Measurements from ENCODE around the gene EAPP. TPM values are rescaled to one million over a fixed set of nuclear protein-coding genes. Genes with fewer than 3 reads are reported as not detected.
A peak's percentile ranks its signal among the peaks of the same experiment; 100 is the strongest.
"Not testable (repeated sequence)": the region's sequence is repeated elsewhere in the genome, so short reads cannot be mapped to it uniquely, and the experiment has no call there.

Gene EAPP
- total RNA-seq, 1 donor from 2014 or later: 37.8 TPM

DNA sequence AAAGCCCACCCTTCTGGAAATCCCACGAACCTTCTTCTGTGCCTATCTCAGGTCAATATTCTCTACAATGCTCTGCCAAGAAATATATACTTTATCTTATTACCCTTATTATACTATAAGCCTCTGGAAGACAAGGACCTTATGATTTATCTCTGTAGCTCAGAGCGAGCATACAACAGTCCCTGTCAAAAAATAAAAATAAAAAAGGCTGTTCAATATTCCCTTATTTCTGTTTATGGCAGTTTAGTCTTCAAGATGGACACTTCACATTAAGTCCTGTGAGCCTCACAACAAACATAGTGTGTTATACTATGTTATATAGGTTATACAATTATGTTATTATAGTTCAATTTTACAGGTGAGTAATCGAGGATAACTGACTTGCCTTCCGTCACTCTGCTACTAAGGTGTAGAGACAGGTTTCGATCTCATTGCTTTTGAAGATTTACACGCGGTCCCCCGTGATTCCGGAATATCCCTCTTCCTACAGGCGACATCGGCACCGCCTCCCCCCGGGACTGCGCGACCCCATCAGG, 562 bp downstream of the EAPP start:
- no peak for DNase-seq (ENCODE audit: low read depth)

DNA sequence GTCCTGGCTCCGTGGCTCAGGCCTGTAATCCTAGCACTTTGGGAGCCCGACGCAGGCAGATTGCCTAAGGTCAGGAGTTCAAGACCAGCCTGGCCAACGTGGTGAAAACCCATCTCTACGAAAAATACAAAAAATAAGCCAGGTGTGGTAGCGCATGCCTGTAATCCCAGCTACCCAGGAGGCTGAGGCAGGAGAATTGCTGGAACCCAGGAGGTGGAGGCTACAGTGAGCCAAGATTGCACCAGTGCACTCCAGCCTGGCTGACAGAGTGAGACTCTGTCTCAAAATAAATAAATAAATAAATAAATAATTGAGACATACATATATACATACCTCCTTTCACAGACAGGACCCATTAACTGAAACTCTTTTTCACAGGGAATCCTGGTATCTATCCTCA, 1.4 kb downstream of the EAPP start:
- DNase-seq (ENCODE audit: low read depth): not testable (repeated sequence)

DNA sequence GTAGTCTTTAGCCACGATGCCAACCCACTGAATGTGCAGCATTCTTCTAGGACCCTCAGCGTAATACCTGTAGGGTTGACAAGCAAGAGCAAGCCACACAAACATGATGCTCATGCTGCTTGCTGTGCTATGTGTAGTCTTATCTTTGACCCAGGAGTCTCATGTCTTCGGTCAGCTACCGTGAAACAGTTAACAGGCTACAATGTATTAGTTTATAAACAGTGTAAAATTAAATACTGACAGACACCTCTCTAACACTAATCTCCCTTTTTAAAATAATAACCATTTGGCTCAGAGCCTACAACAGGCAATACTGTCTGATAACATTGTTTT, 1.9 kb downstream of the EAPP start:
- no peak for DNase-seq (ENCODE audit: low read depth)

DNA sequence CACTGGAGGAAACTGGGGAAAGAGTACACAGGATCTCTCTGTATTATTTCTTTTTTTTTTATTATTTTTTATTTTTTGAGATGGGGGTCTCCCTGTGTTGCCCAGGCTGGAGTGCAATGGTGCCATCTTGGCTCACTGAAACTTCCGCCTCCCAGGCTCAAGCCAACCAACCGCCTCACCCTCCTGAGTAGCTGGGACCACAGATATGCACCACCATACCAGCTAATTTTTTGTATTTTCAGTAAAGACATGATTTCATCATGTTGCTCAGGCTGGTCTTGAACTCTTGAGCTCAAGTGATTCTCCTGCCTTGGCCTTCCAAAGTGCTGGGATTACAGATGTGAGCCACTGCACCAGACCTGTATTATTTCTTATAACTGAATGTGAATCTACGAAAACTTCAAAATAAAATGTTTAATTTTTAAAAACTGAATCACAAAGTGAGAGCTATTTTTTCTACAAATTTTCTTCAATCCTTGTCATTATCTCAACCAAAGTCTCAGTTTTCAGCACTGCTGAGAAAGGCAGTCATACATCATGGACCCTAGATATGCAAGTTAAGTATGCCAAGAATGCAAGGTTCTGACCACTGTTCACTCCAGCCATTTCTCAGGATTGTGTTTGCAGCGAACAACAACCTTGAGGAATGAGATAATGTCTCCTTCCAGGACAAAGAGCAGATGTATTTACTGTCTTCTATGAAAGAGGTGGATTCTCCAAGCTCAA, 2.4 kb downstream of the EAPP start:
- no peak for DNase-seq (ENCODE audit: low read depth)

DNA sequence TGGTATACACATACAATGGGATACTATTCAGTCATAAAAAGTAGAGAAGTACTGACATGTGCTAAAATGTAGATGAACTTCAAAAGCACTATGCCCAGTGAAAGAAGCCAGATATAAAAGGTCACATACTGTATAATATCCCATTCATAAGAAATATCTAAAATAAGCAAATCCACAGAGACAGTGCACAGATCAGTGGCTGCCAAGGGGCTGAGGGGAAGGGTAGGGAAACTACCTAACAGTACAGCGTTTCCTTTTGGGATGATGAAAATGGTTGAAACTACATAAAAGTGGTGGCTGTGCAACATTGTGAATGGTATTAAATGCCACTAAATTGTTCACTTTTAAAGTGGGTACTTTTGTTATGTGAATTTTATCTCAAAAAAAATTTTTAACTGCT, 11.9 kb downstream of the EAPP start:
- DNase-seq (ENCODE audit: low read depth): no peak

DNA sequence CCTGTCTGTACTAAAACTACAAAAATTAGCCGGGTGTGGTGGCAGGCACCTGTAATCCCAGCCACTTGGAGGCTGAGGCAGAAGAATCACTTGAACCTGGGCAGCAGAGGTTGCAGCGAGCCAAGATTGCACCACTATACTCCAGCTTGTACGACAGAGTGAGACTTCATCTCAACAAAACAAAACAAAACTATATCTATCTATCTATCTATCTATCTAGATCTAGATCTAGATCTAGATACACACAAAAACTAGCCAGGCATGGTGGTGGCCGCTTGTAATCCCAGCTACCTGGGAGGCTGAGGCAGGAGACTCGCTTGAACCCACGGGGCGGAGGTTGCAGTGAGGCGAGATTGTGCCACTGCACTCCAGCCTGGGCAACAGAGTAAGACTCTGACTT, 15.3 kb downstream of the EAPP start:
- not testable (repeated sequence) for DNase-seq (ENCODE audit: low read depth)

DNA sequence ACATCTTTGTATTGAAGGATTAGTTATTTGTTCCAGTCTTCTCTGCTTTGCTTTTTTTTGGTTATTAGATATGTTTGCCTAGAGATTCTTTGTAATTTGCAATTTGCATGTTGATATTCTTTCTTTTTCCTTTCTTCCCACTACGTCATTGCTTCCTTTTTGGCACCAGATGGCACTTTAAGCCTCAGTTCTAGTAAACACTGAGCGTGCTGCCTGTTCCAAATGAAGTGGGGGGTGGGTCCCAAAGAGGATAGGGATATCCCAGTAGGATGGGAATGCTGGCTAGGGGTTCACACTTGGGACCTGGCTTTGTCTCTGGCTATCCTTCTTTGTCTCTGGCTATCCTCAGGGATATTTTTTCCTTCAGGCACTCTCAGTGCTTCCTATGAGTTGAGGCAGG, 17.0 kb downstream of the EAPP start:
- DNase-seq (ENCODE audit: low read depth): no peak

DNA sequence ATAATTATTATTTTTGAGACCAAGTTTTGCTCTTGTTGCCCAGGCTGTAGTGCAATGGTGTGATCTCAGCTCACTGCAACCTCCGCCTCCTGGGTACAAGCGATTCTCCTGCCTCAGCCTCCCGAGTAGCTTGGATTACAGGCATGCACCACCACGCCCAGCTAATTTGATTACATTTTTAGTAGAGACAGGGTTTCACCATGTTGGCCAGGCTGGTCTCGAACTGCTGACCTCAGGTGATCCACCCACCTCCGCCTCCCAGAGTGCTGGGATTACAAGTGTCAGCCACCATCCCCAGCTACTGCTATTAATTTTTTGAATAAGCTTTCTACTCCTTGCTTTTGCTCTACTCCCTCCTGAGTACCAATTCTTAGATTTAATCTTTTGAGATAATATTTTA, 18.4 kb downstream of the EAPP start:
- DNase-seq (ENCODE audit: low read depth): not testable (repeated sequence)

DNA sequence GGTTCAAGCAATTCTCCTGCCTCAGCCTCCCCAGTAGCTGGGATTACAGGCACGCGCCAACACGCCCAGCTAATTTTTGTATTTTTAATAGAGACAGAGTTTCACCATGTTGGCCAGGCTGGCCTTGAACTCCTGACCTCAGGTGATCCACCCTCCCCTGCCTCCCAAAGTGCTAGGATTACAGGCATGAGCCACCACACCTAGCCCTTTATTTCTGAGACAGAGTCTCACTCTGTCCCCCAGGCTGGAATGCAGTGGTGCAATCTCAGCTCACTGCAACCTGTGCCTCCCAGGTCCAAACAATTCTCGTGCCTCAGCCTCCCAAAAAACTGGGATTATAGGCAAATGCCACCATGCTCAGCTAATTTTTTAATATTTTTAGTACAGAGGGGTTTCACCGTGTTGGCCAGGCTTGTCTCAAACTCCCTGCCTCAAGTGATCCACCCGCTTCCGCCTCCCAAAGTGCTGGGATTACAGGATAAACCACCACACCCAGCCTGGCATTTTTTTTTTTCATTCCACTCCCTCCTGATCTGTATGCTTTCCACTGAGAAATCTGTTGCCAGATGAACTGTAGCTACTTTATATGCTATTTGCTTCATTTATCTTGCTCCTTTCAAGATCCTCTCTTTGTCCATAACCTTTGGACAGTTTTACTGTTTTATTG, 19.1 kb downstream of the EAPP start:
- DNase-seq (ENCODE audit: low read depth): not testable (repeated sequence)

DNA sequence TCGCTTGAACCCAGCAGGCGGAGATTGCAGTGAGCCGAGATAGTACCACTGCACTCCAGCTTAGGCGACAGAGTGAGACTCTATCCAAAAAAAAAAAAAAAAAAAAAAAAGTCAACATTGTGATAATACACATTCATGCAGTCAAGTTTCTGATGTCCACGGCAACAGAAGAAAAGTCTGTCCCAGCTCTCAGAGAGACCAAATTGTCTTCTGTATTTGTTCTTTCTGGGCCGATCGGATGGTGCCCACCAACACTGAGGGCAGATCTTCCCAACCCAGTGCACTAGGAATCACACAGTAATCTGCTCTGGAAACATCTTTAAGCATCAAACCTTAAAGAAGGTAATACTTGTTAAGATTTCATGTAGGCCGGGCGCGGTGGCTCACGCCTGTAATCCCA, 31.6 kb downstream of the EAPP start:
- no peak for DNase-seq (ENCODE audit: low read depth)

DNA sequence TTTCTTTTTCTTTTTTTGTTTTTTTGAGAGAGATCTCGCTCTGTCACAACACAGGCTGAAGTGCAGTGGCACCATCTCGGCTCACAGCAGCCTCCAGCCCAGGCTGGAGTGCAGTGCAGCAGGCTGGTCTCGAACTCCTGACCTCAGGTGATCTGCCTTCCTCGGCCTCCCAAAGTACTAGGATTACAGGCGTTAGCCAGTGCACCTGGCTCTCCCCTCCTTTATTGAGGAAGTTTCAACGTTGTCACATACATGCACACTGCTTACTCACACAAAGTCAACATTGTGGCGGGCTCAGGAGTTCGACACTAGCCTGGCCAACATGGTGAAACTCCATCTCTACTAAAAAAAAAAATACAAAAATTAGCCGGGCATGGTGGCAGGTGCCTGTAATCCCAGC, 32.0 kb downstream of the EAPP start:
- DNase-seq (ENCODE audit: low read depth): no peak

DNA sequence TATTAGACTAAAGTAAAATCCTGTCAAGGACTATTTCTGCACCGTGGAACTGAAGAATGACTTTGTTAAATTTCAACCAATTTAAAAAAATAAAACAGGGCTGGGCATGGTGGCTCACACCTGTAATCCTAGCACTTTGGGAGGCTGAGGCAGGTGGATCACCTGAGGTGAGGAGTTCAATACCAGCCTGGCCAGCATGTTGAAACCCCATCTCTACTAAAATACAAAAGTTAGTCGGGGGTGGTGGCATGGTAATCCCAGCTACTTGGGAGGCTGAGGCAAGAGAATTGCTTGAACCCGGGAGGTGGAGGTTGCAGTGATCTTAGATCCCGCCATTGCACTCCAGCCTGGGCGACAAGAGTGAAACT, 34.4 kb downstream of the EAPP start:
- not testable (repeated sequence) for DNase-seq (ENCODE audit: low read depth)

DNA sequence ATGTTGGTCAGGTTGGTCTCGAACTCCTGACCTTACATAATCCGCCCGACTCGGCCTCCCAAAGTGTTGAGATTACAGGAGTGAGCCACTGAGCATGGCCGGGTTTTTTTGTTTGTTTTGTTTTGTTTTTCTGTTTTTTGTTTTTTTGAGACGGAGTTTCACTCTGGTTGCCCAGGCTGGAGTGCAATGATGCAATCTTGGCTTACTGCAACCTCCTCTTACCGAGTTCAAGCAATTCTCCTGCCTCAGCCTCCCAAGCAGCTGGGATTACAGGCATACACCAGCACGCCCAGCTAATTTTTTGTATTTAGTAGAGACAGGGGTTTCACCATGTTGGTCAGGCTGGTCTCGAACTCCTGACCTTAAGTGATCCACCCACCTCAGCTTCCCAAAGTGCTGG, 35.5 kb downstream of the EAPP start:
- not testable (repeated sequence) for DNase-seq (ENCODE audit: low read depth)

DNA sequence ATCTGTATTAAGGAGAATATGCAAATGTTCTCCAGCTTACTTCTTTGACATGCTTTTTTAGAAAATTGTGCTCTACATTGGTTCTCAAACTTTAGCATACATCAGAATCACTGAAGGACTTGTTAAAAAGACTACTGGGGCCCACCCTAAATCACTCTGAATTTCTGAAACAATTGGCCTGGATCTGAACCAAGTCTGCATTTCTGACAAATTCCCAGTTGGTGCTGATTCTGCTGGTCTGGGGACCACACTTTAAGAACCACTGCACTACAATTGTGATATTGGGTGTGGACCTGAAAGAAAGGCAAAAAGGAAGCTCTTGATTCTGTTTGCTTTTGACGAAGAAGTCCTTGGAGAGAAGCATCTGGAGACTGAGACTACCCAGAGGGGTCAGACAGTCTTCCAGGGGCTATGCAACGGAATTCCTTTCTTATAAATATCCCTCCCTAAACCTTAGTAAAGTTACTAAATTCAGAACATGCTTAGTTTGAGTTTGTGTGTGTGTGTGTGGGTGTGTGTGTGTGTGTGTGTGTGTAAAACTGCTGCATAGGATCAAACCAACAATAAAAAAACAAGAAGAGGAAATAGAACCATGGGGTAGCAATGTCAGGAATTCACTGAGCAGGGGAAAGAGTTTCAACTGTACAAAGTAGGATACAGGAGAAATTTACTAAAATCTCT, 36.8 kb downstream of the EAPP start:
- DNase-seq (ENCODE audit: low read depth): no peak

DNA sequence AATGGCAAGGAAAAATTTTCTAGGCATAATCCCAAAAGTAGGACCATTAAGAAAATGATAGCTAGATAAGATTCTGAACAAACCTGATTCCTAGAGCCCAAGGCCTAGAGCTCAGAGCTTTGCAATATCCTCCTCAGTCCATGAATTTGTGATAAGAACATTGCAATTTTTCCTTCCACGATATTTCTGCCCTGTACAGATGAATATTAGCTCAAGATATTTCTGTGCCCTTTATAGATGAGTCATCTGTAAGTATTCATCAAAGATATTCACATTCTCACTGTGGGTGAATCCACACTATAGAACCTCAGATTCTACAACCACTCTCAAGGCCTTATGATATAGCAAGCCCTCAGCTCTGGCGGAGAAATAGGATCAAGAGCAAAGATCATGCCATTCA, 37.5 kb downstream of the EAPP start:
- no peak for DNase-seq (ENCODE audit: low read depth)

DNA sequence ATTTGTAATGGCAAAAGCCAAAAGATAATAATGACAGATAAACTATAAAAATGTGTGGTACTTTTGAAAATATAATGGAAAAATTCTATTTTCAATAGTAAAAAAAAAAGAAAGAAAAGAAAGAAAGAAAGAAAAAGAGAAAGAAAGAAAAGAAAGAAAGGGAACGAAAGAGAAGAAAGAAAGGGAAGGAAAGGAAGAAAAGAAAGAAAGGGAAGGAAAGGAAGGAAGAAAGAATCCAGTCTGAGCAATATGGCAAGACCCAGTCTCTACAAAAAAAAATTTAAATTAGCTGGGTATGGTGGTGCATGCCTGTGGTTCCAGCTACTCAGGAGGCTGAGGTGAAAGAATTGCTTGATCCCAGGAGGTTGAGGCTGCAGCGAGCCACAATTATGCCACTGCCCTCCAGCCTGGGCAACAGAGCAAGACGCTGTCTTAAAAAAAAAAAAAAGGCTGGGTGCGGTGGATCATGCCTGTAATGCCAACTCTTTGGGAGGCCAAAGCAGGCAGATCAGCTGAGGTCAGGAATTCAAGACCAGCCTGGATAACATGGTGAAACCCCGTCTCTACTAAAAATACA, 38.4 kb downstream of the EAPP start:
- peak; percentile 30 for DNase-seq (ENCODE audit: low read depth)

DNA sequence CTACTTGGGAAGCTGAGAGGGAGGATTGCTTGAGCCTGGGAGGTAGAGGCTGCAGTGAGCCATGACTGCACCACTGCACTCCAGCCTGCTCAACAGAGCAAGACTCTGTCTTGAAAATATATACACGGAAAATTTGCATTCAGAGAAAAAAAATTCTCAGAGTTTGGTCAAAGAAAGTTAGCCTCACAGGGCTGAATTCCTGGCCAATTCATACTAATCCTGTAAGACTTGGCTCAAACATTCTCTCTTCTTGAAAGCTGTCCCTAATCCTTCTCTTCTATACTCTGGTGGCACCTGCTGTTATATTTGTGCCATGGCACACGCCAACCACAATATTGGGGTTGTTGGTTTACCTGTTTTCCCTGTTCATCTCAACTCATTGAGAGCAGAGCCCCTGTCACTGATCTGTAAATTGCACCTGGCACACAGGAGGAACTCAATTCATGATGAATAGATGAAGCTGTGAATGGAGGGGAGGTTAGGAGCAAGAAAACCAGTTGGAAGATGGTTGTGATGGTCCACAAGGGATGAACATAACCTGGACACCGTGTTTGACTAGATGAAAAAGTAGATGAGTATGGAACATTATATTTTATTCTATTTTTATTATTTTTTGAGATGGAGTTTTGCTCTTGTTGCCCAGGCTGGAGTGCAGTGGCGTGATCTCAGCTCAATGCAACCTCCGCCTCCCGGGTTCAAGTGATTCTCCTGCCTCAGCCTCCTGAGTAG, 40.7 kb downstream of the EAPP start:
- DNase-seq (ENCODE audit: low read depth): peak; percentile 10

DNA sequence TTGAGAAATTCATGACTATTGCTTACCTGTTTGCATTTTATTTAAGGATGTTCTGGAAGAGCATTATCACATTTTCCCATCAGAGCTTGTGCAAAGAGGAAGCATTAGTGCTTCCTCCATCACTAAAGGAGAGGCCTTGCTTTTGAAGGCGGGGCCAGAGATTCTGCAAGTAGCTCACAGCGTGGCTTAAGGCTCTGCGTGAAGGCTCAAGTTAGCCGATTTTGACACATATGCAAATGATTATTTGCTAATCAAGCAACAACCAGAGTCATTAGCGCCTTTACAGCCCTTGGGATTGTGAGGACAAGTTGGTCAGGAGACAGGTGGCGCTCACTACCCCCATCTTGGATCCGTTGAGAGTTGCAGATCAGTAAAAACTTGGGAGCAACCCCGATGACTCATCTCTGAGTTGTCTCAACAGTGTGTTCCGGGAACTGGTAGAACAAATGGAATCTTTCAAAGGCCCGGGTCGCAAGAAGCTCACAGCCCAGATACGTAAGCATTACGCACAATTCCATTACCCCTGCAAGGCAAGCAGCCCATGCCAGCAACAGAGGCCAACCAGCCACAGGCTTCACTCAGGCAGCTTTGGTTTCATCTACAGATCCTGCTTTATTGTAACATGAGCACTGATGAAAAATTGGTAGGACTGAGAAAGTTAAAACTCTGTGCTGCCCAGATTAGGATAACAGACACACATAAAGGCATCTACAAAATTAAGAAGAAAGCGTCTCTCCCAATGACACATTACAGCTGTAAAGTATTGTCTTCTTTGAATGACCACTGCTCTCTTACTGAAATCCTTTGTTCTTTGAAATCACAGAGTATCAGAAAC, 42.6 kb downstream of the EAPP start:
- DNase-seq (ENCODE audit: low read depth): peak; percentile 96

DNA sequence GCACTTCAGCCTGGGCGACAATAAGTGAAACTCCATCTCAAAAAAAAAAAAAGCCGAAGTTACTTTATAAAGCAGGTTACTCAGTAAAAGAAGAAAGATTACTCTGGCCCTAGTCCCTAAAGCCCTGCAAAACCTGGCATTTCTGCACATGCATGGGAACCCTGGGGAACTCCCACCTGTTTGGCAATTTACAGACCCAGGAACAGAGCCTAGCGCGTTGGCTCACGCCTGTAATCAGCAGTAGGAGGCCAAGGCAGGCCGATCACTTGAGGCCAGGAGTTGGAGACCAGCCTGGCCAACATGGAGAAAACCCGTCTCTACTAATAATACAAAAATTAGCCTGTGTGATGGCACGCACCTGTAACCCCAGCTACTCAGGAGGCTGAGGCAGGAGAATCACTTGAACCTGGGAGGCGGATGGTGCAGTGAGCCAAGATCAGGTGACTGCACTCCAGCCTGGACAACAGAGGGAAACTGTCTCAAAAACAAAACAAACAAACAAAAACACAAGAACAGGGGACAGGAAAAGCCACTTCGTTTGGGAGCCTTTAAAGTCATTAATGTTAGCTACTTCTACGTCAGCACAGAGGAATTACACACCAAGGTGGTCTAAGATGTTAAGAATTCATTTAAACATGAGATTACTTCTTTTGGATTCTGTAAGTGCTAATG, 43.4 kb downstream of the EAPP start:
- no peak for DNase-seq (ENCODE audit: low read depth)

DNA sequence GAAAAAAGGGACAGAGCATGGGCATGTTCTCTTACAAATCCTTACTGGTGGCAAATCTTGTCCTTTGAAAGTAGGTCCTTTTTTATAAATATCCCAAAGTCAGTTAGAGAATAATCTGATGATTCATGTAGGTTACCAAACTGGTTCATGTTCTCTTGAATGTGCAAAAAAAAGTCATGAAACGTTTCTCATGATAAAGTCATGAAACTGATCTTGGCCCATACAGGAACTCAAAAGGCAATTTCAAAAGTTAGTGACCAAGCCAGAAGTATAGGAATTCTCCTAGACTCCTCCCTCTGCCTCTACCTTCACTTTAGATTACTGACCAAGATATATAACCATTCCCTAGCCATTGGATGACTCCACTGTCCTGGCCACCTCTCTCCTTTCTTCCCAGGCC, 50.2 kb downstream of the EAPP start:
- no peak for DNase-seq (ENCODE audit: low read depth)

All from myocyte (in vitro differentiated cells).